Mesendoderm (in vitro differentiated cells): ENCODE results near the gene SLC22A5.
"Not testable (repeated sequence)": the region's sequence is repeated elsewhere in the genome, so short reads cannot be mapped to it uniquely, and the experiment has no call there.

ENCODE experiments used
- DNase-seq: peaks from one replicate; pipeline ENCODE4 v3.0.0; 2013
- H2AK5ac ChIP-seq: 2 replicates; pipeline ENCODE4 v1.6.1; 2013; ENCODE audit warnings: low read length, inconsistent platforms
- H2BK120ac ChIP-seq: 2 replicates; pipeline ENCODE4 v1.6.1; 2013; ENCODE audit warnings: low read depth, mild to moderate bottlenecking, low read length, moderate library complexity, mixed read lengths
- H2BK15ac ChIP-seq: replicated peaks from 2 replicates; pipeline ENCODE4 v1.6.1; 2013; ENCODE audit warnings: low read depth, mild to moderate bottlenecking, moderate library complexity
- H2BK5ac ChIP-seq: 2 replicates; pipeline ENCODE4 v1.6.1; 2013; ENCODE audit warnings: low read length, inconsistent platforms
- H3K18ac ChIP-seq: 2 replicates; pipeline ENCODE4 v1.6.1; 2013; ENCODE audit warnings: mild to moderate bottlenecking, low read length, mixed read lengths
- H3K23ac ChIP-seq: one replicate; pipeline ENCODE4 v1.6.1; 2013; ENCODE audit warnings: low read length
- H3K27ac ChIP-seq: 2 replicates; pipeline ENCODE4 v1.5.1; 2013; ENCODE audit warnings: low read depth, mild to moderate bottlenecking, inconsistent platforms, low read length, moderate library complexity
- H3K27me3 ChIP-seq: 2 replicates; pipeline ENCODE4 v1.6.1; 2013; ENCODE audit warnings: low read length, control low read depth, mild to moderate bottlenecking, inconsistent platforms; ENCODE audit not compliant: insufficient read depth, poor library complexity
- H3K36me3 ChIP-seq: 2 replicates; pipeline ENCODE4 v1.6.1; 2013; ENCODE audit warnings: low read length, inconsistent platforms; ENCODE audit not compliant: control insufficient read depth, insufficient read depth
- H3K4ac ChIP-seq: one replicate; pipeline ENCODE4 v1.6.1; 2013; ENCODE audit warnings: low read depth, mild to moderate bottlenecking, low read length, moderate library complexity
- H3K4me1 ChIP-seq: 2 replicates; pipeline ENCODE4 v1.6.1; 2013; ENCODE audit warnings: low read depth, low read length, inconsistent platforms; ENCODE audit not compliant: control insufficient read depth
- H3K4me2 ChIP-seq: 2 replicates; pipeline ENCODE4 v1.6.1; 2013; ENCODE audit warnings: low read length
- H3K4me3 ChIP-seq: 2 replicates; pipeline ENCODE4 v1.5.1; 2013; ENCODE audit warnings: mild to moderate bottlenecking, low read length
- H3K56ac ChIP-seq: one replicate; pipeline ENCODE4 v1.6.1; 2013; ENCODE audit warnings: low read length
- H3K79me1 ChIP-seq: 2 replicates; pipeline ENCODE4 v1.6.1; 2013; ENCODE audit warnings: low read length, inconsistent platforms
- H3K79me2 ChIP-seq: 2 replicates; pipeline ENCODE4 v1.6.1; 2013; ENCODE audit warnings: mild to moderate bottlenecking, low read length; ENCODE audit not compliant: control insufficient read depth, insufficient read depth
- H3K9ac ChIP-seq: 2 replicates; pipeline ENCODE4 v1.6.1; 2013; ENCODE audit warnings: low read length, inconsistent platforms
- H4K5ac ChIP-seq: one replicate; pipeline ENCODE4 v1.6.1; 2013; ENCODE audit warnings: low read length
- H4K8ac ChIP-seq: one replicate; pipeline ENCODE4 v1.6.1; 2013; ENCODE audit warnings: low read depth, mild to moderate bottlenecking, control low read depth, low read length, moderate library complexity
- WGBS: extraction: QIAGEN DNeasy Blood & Tissue Kit; methylation state at CpG from one replicate; pipeline ENCODE4 v1.1.7; 2013; ENCODE audit warnings: low lambda C conversion rate, missing lambda C conversion rate; ENCODE audit not compliant: insufficient coverage; ENCODE audit errors: extremely low coverage; 5-methylcytosine and 5-hydroxymethylcytosine counted together

The SLC22A5 gene

GRCh38 chr5:132437604-132438266 lies 68.2 kb downstream of the SLC22A5 start:
- peak overlapping the region; percentile 19 for H3K56ac ChIP-seq
- peaks cover 10% of the 10 kb centered on the region for H3K4me1 ChIP-seq
- H3K4me2 ChIP-seq, result no peak overlapping the region
- H3K18ac ChIP-seq, result no peak overlapping the region
- no peak overlapping the region for H2AK5ac ChIP-seq
- H3K4ac ChIP-seq, result no peak overlapping the region
- no peak overlapping the region for H3K23ac ChIP-seq
- H3K36me3 ChIP-seq, result no peaks in the 10 kb centered on the region
- no peaks in the 10 kb centered on the region for H3K79me2 ChIP-seq
- no peak overlapping the region for H2BK15ac ChIP-seq
- no peak overlapping the region for H3K4me3 ChIP-seq
- no peaks in the 10 kb centered on the region for H3K27me3 ChIP-seq
- H2BK5ac ChIP-seq, result peak overlapping the region; percentile 58
- H4K8ac ChIP-seq, result no peak overlapping the region
- no peak overlapping the region for H4K5ac ChIP-seq
- H2BK120ac ChIP-seq, result no peak overlapping the region
- no peak overlapping the region for H3K9ac ChIP-seq
- no peaks in the 10 kb centered on the region for H3K79me1 ChIP-seq
- DNase-seq, result peak; percentile 94
- H3K27ac ChIP-seq, result no peak overlapping the region
- WGBS, result no CpG with 5 or more reads among the region's 3 CpGs

GRCh38 chr5:132438267-132438645 lies 68.7 kb downstream of the SLC22A5 start:
- H3K4ac ChIP-seq, H3K4me2 ChIP-seq, H2BK120ac ChIP-seq, H3K36me3 ChIP-seq, H3K79me2 ChIP-seq, H3K4me1 ChIP-seq, H2BK5ac ChIP-seq, H4K8ac ChIP-seq, DNase-seq, H3K9ac ChIP-seq, H3K56ac ChIP-seq, H2BK15ac ChIP-seq, H3K4me3 ChIP-seq, H3K18ac ChIP-seq, H4K5ac ChIP-seq, H3K23ac ChIP-seq, H3K79me1 ChIP-seq, H3K27ac ChIP-seq, H3K27me3 ChIP-seq, H2AK5ac ChIP-seq: not testable (repeated sequence)
- no CpG with 5 or more reads among the region's 3 CpGs for WGBS

GRCh38 chr5:132438917-132439316 lies 69.4 kb downstream of the SLC22A5 start:
- Histone ChIP-seq H3K79me2 (no peaks in the 10 kb centered on the region), H2AK5ac (no peak overlapping the region), H2BK15ac (no peak overlapping the region), H2BK120ac (no peak overlapping the region), H3K27me3 (no peaks in the 10 kb centered on the region), H3K4ac (no peak overlapping the region), H3K36me3 (no peaks in the 10 kb centered on the region), H3K79me1 (no peaks in the 10 kb centered on the region), H3K18ac (no peak overlapping the region), H4K5ac (no peak overlapping the region), H3K56ac (no peak overlapping the region), H3K9ac (no peak overlapping the region), H4K8ac (no peak overlapping the region), H3K4me2 (no peak overlapping the region), H3K27ac (no peak overlapping the region), H2BK5ac (no peak overlapping the region), H3K4me3 (no peak overlapping the region), H3K4me1 (peaks cover 10% of the 10 kb centered on the region), H3K23ac (no peak overlapping the region)
- no CpG with 5 or more reads among the region's 4 CpGs for WGBS
- DNase-seq, result no peak

- no peaks in the 10 kb centered on the region for H3K27me3 ChIP-seq
- H3K79me1 ChIP-seq, result no peaks in the 10 kb centered on the region
- no peak overlapping the region for H3K4me2 ChIP-seq
- no peak overlapping the region for H3K9ac ChIP-seq
- no peak overlapping the region for H3K18ac ChIP-seq
- no peaks in the 10 kb centered on the region for H3K79me2 ChIP-seq
- no peak overlapping the region for H3K23ac ChIP-seq
- no peak overlapping the region for H3K4me3 ChIP-seq
- no peak overlapping the region for H3K27ac ChIP-seq
- no peak overlapping the region for H3K56ac ChIP-seq
- H4K8ac ChIP-seq, result no peak overlapping the region
- no peak overlapping the region for H2AK5ac ChIP-seq
- H3K36me3 ChIP-seq, result no peaks in the 10 kb centered on the region
- DNase-seq, result no peak
- H2BK120ac ChIP-seq, result no peak overlapping the region
- WGBS, result no CpG with 5 or more reads among the region's 7 CpGs
- H3K4me1 ChIP-seq, result peaks cover 8% of the 10 kb centered on the region
- no peak overlapping the region for H4K5ac ChIP-seq
- H2BK5ac ChIP-seq, result no peak overlapping the region
- H2BK15ac ChIP-seq, result no peak overlapping the region
- no peak overlapping the region for H3K4ac ChIP-seq
Observed at GRCh38 chr5:132439521-132440089, 70.1 kb downstream of the SLC22A5 start.

- no peak overlapping the region for H4K8ac ChIP-seq
- H3K4ac ChIP-seq, result no peak overlapping the region
- no peak overlapping the region for H4K5ac ChIP-seq
- no peaks in the 10 kb centered on the region for H3K36me3 ChIP-seq
- no peak overlapping the region for H3K23ac ChIP-seq
- H3K27me3 ChIP-seq, result no peaks in the 10 kb centered on the region
- H3K56ac ChIP-seq, result no peak overlapping the region
- H3K4me1 ChIP-seq, result peaks cover 6% of the 10 kb centered on the region
- H3K79me1 ChIP-seq, result no peaks in the 10 kb centered on the region
- H2BK5ac ChIP-seq, result no peak overlapping the region
- H3K4me3 ChIP-seq, result no peak overlapping the region
- no CpG with 5 or more reads among the region's 7 CpGs for WGBS
- H2BK120ac ChIP-seq, result no peak overlapping the region
- DNase-seq, result no peak
- H3K27ac ChIP-seq, result no peak overlapping the region
- H2BK15ac ChIP-seq, result no peak overlapping the region
- no peak overlapping the region for H3K4me2 ChIP-seq
- no peak overlapping the region for H3K9ac ChIP-seq
- no peak overlapping the region for H3K18ac ChIP-seq
- H3K79me2 ChIP-seq, result no peaks in the 10 kb centered on the region
- H2AK5ac ChIP-seq, result no peak overlapping the region
Observed at GRCh38 chr5:132444061-132444460, 74.6 kb downstream of the SLC22A5 start.
